ENCODE data around the gene FNDC7.

GRCh38 chr1:108750476-108751181 lies 37.9 kb downstream of the FNDC7 start:
- TF ChIP-seq CTCF (IDR thresholded peaks at IDR 0.05) (no peak), POLR2A (IDR thresholded peaks at IDR 0.05) (no peak)
